Caco-2 (cell line): ENCODE results near the gene RAP1GAP2. TPM values are rescaled to one million over a fixed set of nuclear protein-coding genes. Genes with fewer than 3 reads are reported as not detected.
"Not testable (repeated sequence)": the region's sequence is repeated elsewhere in the genome, so short reads cannot be mapped to it uniquely, and the experiment has no call there.

Source experiments
- BruUV-seq: library from RNA; stranded (reverse); fragments of 400-500 nt; replicated peaks from 2 replicates; lab custom pipeline; 2021; lab: Mats Ljungman, UMichigan
- CTCF ChIA-PET: fragments of 300-600 bp; sonication (Branson Sonifier 250); formaldehyde crosslinking; loops from one replicate; lab custom pipeline; 2022; ENCODE audit warnings: antibody characterized with exemption; lab: Charles Lee
- POLR2A ChIA-PET: fragments of 300-600 bp; sonication (Branson Sonifier 250); formaldehyde crosslinking; loops from one replicate; lab custom pipeline; 2022; ENCODE audit warnings: antibody characterized with exemption; lab: Charles Lee
- DNase-seq, 2 experiments: peaks; one replicate each; pipeline versions ENCODE4 v3.0.0 to v3.0.0-alpha.2; 2020 to 2022
- H3K27me3 ChIP-seq: replicated peaks from 2 replicates; pipeline ENCODE4 v1.6.0; 2011; ENCODE audit warnings: low read length; ENCODE audit not compliant: control insufficient read depth, insufficient read depth
- H3K36me3 ChIP-seq: 2 replicates; pipeline ENCODE4 v1.5.1; 2011; ENCODE audit warnings: low read length; ENCODE audit not compliant: control insufficient read depth, insufficient read depth
- H3K4me1 ChIP-seq: fragments of 250-450 bp; sonication (Bioruptor Pico); 2 replicates; pipeline ENCODE4 v1.5.1; 2020; ENCODE audit warnings: mild to moderate bottlenecking
- H3K4me3 ChIP-seq: 2 replicates; pipeline ENCODE4 v1.5.1; 2011; ENCODE audit warnings: low read depth, mild to moderate bottlenecking, control low read depth, low read length
- H3K9me3 ChIP-seq: fragments of 250-450 bp; sonication (Bioruptor Pico); 2 replicates; pipeline ENCODE4 v1.5.1; 2020; ENCODE audit warnings: mild to moderate bottlenecking, moderate library complexity
- H3K27ac Mint-ChIP-seq: one replicate; pipeline ENCODE4 v1.8.0; 2022; ENCODE audit warnings: mixed read lengths; ENCODE audit not compliant: unreplicated experiment
- H3K27me3 Mint-ChIP-seq: one replicate; pipeline ENCODE4 v1.8.0; 2022; ENCODE audit warnings: mixed read lengths; ENCODE audit not compliant: insufficient read depth, unreplicated experiment
- H3K36me3 Mint-ChIP-seq: one replicate; pipeline ENCODE4 v1.8.0; 2022; ENCODE audit warnings: mild to moderate bottlenecking, mixed read lengths; ENCODE audit not compliant: insufficient read depth, unreplicated experiment
- H3K4me1 Mint-ChIP-seq: one replicate; pipeline ENCODE4 v1.8.0; 2022; ENCODE audit warnings: low read depth, mixed read lengths; ENCODE audit not compliant: unreplicated experiment
- H3K4me3 Mint-ChIP-seq: one replicate; pipeline ENCODE4 v1.8.0; 2022; ENCODE audit warnings: mild to moderate bottlenecking, moderate library complexity, mixed read lengths; ENCODE audit not compliant: unreplicated experiment
- H3K9me3 Mint-ChIP-seq: one replicate; pipeline ENCODE4 v1.8.0; 2022; ENCODE audit warnings: mixed read lengths; ENCODE audit not compliant: unreplicated experiment
- intact Hi-C: fragments of 100-400 bp; cut with micrococcal nuclease; formaldehyde crosslinking; loops from one replicate; pipeline ENCODE4 v1.10.0; 2022; ENCODE audit not compliant: unreplicated experiment
- total RNA-seq: library from RNA; stranded (reverse); gene quantifications from 2 replicates; pipeline ENCODE4 v1.2.3, GENCODE V29; 2022
- TF ChIP-seq, protein P1 (sequence below), 2 experiments: fragments of 200-600 bp in 1 of 2; IDR thresholded peaks; 1 replicate in 1 of 2; 2 replicates in 1 of 2; pipeline versions ENCODE4 v1.5.1 to v1.8.0; 2011 to 2022; ENCODE audit warnings: antibody characterized with exemption in 1 of 2, control low read depth in 1 of 2, inconsistent platforms in 1 of 2, low read depth in 1 of 2, low read length in 1 of 2, mild to moderate bottlenecking in 1 of 2, moderate library complexity in 1 of 2; ENCODE audit not compliant: insufficient read depth in 1 of 2, severe bottlenecking in 1 of 2, unreplicated experiment in 1 of 2

RAP1GAP2 gene
- total RNA-seq, 1 experiment from 2014 or later: 45.3 TPM

GRCh38 chr17:2780931-2781454 lies 15.2 kb upstream of the RAP1GAP2 start:
- Histone ChIP-seq H3K36me3 (no peaks in the 10 kb centered on the region), H3K27me3 (no peaks in the 10 kb centered on the region), H3K4me3 (no peak overlapping the region), H3K4me1 (peaks cover 8% of the 10 kb centered on the region), H3K9me3 (no peaks in the 10 kb centered on the region)
- BruUV-seq: no TSS peak
- Mint-ChIP-seq H3K27ac (no peak overlapping the region), H3K36me3 (no peaks in the 10 kb centered on the region), H3K4me3 (no peak overlapping the region), H3K27me3 (no peaks in the 10 kb centered on the region), H3K9me3 (no peaks in the 10 kb centered on the region), H3K4me1 (peaks cover 6% of the 10 kb centered on the region)
- ChIA-PET CTCF (no interaction called here), POLR2A (no interaction called here)
- TF ChIP-seq, protein P1, sequence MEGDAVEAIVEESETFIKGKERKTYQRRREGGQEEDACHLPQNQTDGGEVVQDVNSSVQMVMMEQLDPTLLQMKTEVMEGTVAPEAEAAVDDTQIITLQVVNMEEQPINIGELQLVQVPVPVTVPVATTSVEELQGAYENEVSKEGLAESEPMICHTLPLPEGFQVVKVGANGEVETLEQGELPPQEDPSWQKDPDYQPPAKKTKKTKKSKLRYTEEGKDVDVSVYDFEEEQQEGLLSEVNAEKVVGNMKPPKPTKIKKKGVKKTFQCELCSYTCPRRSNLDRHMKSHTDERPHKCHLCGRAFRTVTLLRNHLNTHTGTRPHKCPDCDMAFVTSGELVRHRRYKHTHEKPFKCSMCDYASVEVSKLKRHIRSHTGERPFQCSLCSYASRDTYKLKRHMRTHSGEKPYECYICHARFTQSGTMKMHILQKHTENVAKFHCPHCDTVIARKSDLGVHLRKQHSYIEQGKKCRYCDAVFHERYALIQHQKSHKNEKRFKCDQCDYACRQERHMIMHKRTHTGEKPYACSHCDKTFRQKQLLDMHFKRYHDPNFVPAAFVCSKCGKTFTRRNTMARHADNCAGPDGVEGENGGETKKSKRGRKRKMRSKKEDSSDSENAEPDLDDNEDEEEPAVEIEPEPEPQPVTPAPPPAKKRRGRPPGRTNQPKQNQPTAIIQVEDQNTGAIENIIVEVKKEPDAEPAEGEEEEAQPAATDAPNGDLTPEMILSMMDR (IDR thresholded peaks at IDR 0.05; ENCODE audit: insufficient read depth in 1 of 2, low read depth in 1 of 2, low read length in 1 of 2, severe bottlenecking in 1 of 2, unreplicated experiment in 1 of 2): no peak
- intact Hi-C loops: no loop called here
- no peak for DNase-seq

- H3K9me3 Mint-ChIP-seq, H3K4me1 Mint-ChIP-seq, BruUV-seq, CTCF ChIA-PET, intact Hi-C loops, DNase-seq, H3K27ac Mint-ChIP-seq, H3K27me3 Mint-ChIP-seq, POLR2A ChIA-PET, H3K4me3 Mint-ChIP-seq, H3K36me3 ChIP-seq, H3K27me3 ChIP-seq, H3K36me3 Mint-ChIP-seq, H3K9me3 ChIP-seq, H3K4me3 ChIP-seq: not testable (repeated sequence)
- peaks cover 10% of the 10 kb centered on the region for H3K4me1 ChIP-seq
These were observed 14.6 kb upstream of the RAP1GAP2 start for GRCh38 chr17:2781598-2781997.

DNA sequence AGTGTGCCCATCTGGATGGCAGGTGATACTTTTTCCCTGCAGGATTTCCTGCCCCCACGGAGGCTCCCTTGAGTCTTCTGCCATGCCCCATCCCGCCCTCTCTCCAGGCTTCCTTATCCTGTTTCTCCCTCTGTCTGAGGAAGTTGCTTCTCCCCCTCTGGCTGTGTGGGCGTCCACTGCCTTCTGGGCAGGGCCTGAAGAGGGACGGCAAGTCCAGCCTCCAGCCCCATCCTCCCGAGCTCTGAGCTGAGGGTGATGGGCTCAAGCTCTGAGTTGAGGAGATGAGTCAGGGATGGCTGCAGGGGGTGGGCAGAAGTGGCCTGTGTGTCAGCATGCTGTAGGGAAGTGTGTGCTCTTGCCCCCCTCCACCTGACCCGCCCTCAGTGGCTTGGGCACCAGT lies 14.2 kb upstream of the RAP1GAP2 start:
- Histone ChIP-seq H3K4me3 (no peak overlapping the region), H3K9me3 (no peaks in the 10 kb centered on the region), H3K27me3 (no peaks in the 10 kb centered on the region), H3K36me3 (no peaks in the 10 kb centered on the region), H3K4me1 (peaks cover 10% of the 10 kb centered on the region)
- POLR2A ChIA-PET: no interaction called here
- intact Hi-C loops: no loop called here
- CTCF ChIA-PET: no interaction called here
- TF ChIP-seq, protein P1 (IDR thresholded peaks at IDR 0.05; ENCODE audit: insufficient read depth in 1 of 2, low read depth in 1 of 2, low read length in 1 of 2, severe bottlenecking in 1 of 2, unreplicated experiment in 1 of 2): no peak
- no peaks in the 10 kb centered on the region for H3K27me3 Mint-ChIP-seq
- no peaks in the 10 kb centered on the region for H3K36me3 Mint-ChIP-seq
- H3K4me3 Mint-ChIP-seq: no peak overlapping the region
- BruUV-seq: no TSS peak
- H3K4me1 Mint-ChIP-seq: peaks cover 6% of the 10 kb centered on the region
- H3K27ac Mint-ChIP-seq: no peak overlapping the region
- no peak for DNase-seq
- H3K9me3 Mint-ChIP-seq: no peaks in the 10 kb centered on the region
